ENCODE data around the gene BRD3. TPM values are rescaled to one million over a fixed set of nuclear protein-coding genes. Genes with fewer than 3 reads are reported as not detected.
"Not testable (repeated sequence)": the region's sequence is repeated elsewhere in the genome, so short reads cannot be mapped to it uniquely, and the experiment has no call there.

Gene BRD3
- total RNA-seq, 1 experiment from 2014 or later: 47.3 TPM

DNA sequence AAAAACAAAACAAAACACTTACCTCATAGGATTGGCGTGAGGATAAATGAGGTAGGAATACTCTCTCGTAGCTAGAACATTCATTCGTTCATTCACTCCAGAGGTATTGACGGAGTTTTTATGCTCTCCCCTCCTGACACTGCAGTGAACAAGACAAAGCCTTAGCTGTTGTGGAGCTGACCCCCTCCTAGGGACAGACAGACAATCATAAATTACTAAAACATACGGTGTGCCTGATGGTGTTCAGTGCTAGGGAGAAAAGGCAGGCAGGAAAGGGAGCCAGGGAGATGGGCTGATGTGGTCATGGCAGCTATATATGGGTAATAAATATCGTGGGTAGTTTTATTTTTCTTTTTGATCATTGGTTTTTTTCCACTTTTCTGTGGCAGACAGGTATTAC is 5.7 kb upstream of the BRD3 start:
- H2AFZ ChIP-seq: no peak overlapping the region
- H3K9me2 ChIP-seq (ENCODE audit: insufficient read depth): no peaks in the 10 kb centered on the region
- no peaks in the 10 kb centered on the region for H4K20me1 ChIP-seq (ENCODE audit: insufficient read depth)
- 0 out of 2 replicates have a peak, but pooled peaks cover 5% of the 10 kb centered on the region for H3K9me3 ChIP-seq (ENCODE audit: insufficient read depth, low read depth)
- TF ChIP-seq, protein P1, sequence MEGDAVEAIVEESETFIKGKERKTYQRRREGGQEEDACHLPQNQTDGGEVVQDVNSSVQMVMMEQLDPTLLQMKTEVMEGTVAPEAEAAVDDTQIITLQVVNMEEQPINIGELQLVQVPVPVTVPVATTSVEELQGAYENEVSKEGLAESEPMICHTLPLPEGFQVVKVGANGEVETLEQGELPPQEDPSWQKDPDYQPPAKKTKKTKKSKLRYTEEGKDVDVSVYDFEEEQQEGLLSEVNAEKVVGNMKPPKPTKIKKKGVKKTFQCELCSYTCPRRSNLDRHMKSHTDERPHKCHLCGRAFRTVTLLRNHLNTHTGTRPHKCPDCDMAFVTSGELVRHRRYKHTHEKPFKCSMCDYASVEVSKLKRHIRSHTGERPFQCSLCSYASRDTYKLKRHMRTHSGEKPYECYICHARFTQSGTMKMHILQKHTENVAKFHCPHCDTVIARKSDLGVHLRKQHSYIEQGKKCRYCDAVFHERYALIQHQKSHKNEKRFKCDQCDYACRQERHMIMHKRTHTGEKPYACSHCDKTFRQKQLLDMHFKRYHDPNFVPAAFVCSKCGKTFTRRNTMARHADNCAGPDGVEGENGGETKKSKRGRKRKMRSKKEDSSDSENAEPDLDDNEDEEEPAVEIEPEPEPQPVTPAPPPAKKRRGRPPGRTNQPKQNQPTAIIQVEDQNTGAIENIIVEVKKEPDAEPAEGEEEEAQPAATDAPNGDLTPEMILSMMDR (conservative IDR thresholded peaks at IDR 0.05): no peak
- no peak for TF ChIP-seq EZH2 (IDR thresholded peaks at IDR 0.05; ENCODE audit: low read depth)
- peaks cover 68% of the 10 kb centered on the region for H3K27me3 ChIP-seq (ENCODE audit: insufficient read depth, low read depth)
- BruUV-seq (replicated peaks): no TSS peak
- H3K4me3 ChIP-seq: no peak overlapping the region
- H3K4me2 ChIP-seq: no peak overlapping the region
- no peaks in the 10 kb centered on the region for H3K36me3 ChIP-seq (ENCODE audit: low read depth)
- no peaks in the 10 kb centered on the region for H3F3A ChIP-seq (ENCODE audit: insufficient read depth, low read depth)
- CTCF ChIA-PET: no interaction called here
- no peak for DNase-seq
- H3K27ac ChIP-seq: no peak overlapping the region
- no peaks in the 10 kb centered on the region for H3K79me2 ChIP-seq (ENCODE audit: low read depth)
- H3K4me1 ChIP-seq (replicated peaks; ENCODE audit: insufficient read depth): no peaks in the 10 kb centered on the region
- POLR2A ChIA-PET (ENCODE audit: unreplicated experiment): no interaction called here
- intact Hi-C loops (cut with micrococcal nuclease; ENCODE audit: unreplicated experiment): no loop called here

DNA sequence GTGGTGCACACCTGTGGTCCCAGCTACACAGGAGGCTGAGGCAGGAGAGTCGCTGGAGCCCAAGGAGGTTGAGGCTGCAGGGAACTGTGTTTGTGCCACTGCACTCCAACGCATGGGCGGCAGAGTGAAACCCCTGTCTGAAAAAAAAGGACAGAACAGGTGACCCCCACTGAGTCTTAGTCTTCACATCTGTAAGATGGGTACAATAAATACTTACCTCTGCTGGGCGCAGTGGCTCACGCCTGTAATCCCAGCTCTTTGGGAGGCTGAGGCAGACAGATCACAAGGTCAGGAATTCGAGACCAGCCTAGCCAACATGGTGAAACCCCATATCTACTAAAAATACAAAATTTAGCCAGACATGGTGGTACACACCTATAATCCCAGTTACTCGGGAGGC is 4.9 kb upstream of the BRD3 start:
- BruUV-seq (replicated peaks); H3K4me3 ChIP-seq; H3K9me2 ChIP-seq (ENCODE audit: insufficient read depth); H4K20me1 ChIP-seq (ENCODE audit: insufficient read depth); H3K4me2 ChIP-seq; CTCF ChIA-PET; H2AFZ ChIP-seq; H3F3A ChIP-seq (ENCODE audit: insufficient read depth, low read depth); H3K36me3 ChIP-seq (ENCODE audit: low read depth); intact Hi-C loops (cut with micrococcal nuclease; ENCODE audit: unreplicated experiment); H3K27ac ChIP-seq; DNase-seq; H3K79me2 ChIP-seq (ENCODE audit: low read depth); H3K4me1 ChIP-seq (replicated peaks; ENCODE audit: insufficient read depth); H3K9me3 ChIP-seq (ENCODE audit: insufficient read depth, low read depth): not testable (repeated sequence)
- H3K27me3 ChIP-seq (ENCODE audit: insufficient read depth, low read depth): peaks cover 68% of the 10 kb centered on the region
- POLR2A ChIA-PET (ENCODE audit: unreplicated experiment): interaction anchor here (0.6 to 0.7 kb wide), 2 partner anchors 17 to 33 kb away, joined by 4 to 14 read pairs; no protein-coding TSS in a partner anchor

- Histone ChIP-seq H3F3A (ENCODE audit: insufficient read depth, low read depth) (peaks cover 4% of the 10 kb centered on the region), H4K20me1 (ENCODE audit: insufficient read depth) (peaks cover 6% of the 10 kb centered on the region), H2AFZ (no peak overlapping the region), H3K4me2 (no peak overlapping the region), H3K4me1 (replicated peaks; ENCODE audit: insufficient read depth) (0 out of 2 replicates have a peak, but pooled peaks cover 3% of the 10 kb centered on the region), H3K9me3 (ENCODE audit: insufficient read depth, low read depth) (no peaks in the 10 kb centered on the region), H3K27ac (no peak overlapping the region), H3K4me3 (no peak overlapping the region), H3K36me3 (ENCODE audit: low read depth) (no peaks in the 10 kb centered on the region), H3K27me3 (ENCODE audit: insufficient read depth, low read depth) (peaks cover 64% of the 10 kb centered on the region), H3K79me2 (ENCODE audit: low read depth) (peaks cover 10% of the 10 kb centered on the region), H3K9me2 (ENCODE audit: insufficient read depth) (no peaks in the 10 kb centered on the region)
- ChIA-PET CTCF (interaction anchor here (0.6 kb wide), 1 partner anchor 17 kb away, joined by 3 read pairs; no protein-coding TSS in a partner anchor), POLR2A (ENCODE audit: unreplicated experiment) (no interaction called here)
- intact Hi-C loops (cut with micrococcal nuclease; ENCODE audit: unreplicated experiment): no loop called here
- no TSS peak for BruUV-seq (replicated peaks)
- TF ChIP-seq, protein P1 (conservative IDR thresholded peaks at IDR 0.05): no peak
- TF ChIP-seq EZH2 (IDR thresholded peaks at IDR 0.05; ENCODE audit: low read depth): no peak
- no peak for DNase-seq
These were observed 3.3 kb upstream of the BRD3 start for GRCh38 chr9:134071149-134071548.
